Dedifferentiated amniotic fluid mesenchymal stem cell (primary cell): Measurements from ENCODE around the gene ONECUT2.

Experiments
- DNase-seq: peaks from one replicate; pipeline ENCODE4 v3.0.0-alpha.2; 2016; ENCODE audit errors: extremely low spot score

Gene ONECUT2

GRCh38 chr18:57523171-57523956 is 88.2 kb downstream of the ONECUT2 start:
- DNase-seq = no peak

GRCh38 chr18:57527556-57528229 is 92.5 kb downstream of the ONECUT2 start:
- DNase-seq = no peak

DNA sequence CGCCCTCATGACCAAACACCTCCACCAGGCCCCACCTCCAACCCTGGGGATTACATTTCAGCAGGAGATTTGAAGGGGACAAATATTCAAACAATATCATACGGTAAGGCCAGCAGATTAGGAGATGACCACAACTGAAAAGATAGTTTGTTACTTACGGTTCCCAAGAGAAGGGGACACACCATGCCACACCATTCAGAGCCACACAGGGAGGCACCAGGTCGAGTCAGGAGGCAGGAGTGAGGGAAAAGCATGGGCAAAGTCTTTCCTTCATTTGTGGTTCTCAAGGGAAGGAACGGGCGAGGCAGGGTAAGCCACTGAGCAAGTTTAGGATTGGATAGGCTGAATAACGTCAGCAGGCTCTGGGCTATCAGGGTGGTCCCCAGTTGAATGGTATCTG is 94.0 kb downstream of the ONECUT2 start:
- DNase-seq = no peak

DNA sequence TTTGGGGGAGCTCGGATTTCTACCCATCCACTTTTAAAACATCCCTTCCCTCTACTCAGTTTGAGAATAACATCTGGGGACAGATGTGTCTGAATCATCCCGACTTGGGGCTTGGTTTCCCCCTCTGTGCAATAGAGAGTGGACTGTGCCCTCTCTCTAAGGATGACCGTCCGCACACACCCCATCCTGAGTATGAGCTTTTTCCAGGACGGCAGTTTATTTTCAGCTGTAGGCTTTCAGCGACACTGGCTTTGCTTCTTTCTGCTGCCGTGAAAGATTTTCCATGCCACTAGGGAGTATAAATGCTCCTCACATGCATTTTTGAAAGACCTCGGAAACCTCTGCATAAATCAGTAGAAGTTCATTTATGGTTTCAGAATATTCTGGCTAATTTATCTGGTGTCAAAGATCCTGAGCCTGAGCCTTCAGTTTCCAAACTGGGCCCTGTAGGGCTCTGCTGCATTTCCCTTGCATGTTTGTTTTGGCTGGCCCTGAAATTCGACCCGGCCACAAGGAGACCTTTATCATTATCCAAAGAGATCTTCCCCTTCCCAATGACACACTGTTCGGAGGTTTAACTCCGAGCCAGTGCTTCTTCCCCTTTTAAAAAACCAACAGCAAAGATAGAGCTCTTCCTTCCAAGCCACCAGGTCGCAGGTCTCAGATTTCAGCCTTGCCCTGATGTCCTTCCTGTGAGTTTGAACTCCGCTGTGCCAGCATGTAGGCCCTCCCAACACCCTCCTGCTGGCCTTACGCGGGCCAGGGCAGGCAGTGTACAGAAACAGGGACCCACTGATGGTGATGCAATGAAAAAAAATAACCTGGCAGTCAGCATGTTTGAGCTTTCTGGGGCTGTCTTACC is 98.1 kb downstream of the ONECUT2 start:
- DNase-seq = no peak

DNA sequence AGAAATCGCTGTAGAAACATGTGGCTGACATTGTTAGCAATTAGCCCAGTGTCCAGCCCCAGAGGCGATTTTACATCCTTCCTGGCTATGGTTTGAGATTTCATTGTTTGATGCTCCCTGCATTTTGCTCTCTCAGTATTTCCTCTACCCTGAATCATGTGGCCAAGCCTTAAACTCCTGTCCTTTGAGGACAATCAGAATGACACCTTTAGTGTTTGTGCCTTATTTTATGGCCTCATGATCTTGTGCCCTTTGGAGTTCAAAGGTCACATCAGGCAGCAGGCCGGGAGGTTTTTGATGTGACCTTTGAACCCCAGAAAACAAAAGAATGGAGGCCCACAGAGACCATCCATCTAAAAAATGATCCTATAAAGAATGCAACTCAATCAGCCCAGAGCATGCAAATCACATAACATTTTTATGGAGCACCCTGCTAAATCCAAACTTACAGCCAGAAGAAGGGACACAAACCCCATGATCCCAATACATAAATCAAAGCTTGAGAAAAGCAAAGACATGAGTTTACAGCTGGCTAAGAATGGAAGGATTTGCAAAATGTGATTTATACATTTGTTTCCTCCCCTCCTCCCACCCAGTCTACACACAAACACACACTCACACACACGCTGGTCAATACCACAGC is 98.8 kb downstream of the ONECUT2 start:
- no peak for DNase-seq

- no peak for DNase-seq
Measured at GRCh38 chr18:57534511-57534909, 99.3 kb downstream of the ONECUT2 start.

GRCh38 chr18:57538614-57539013 is 103.4 kb downstream of the ONECUT2 start:
- DNase-seq = no peak

DNA sequence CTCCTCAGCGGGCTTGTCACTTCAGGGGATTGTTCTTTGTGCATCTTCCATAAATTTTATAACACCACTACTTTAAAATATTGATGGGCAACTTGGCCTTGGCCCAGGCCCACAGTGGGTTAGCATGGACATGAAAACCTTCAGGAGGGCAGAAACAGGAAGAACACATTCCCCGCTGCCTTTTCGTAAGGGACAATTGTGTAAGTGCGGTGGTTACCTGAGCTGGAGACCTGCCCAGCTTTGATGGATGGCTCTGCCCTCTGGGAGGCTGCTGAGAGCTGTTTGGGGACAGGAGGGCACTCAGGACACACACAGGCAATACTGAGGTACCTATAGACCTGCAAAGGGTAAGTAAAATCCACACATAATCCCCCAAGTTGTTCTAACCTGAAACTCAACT is 104.5 kb downstream of the ONECUT2 start:
- DNase-seq = no peak
